Neural cell (in vitro differentiated cells): ENCODE data around the gene USP30. TPM values are rescaled to one million over a fixed set of nuclear protein-coding genes. Genes with fewer than 3 reads are reported as not detected.
"Not testable (repeated sequence)": the region's sequence is repeated elsewhere in the genome, so short reads cannot be mapped to it uniquely, and the experiment has no call there.

Experiments
- H2AFZ ChIP-seq: fragments of 200-600, 300-800 bp; sonication (generic), shearing (Covaris generic); 2 replicates; pipeline ENCODE4 v1.6.0; 2014; ENCODE audit warnings: low read depth, mild to moderate bottlenecking, antibody characterized with exemption, low read length, moderate library complexity
- H3F3A ChIP-seq: fragments of 200-600 bp; shearing (Covaris generic); 2 replicates; pipeline ENCODE4 v1.6.1; 2016; ENCODE audit warnings: mild to moderate bottlenecking, moderate library complexity, mixed read lengths, antibody characterized with exemption, low read length; ENCODE audit not compliant: insufficient read depth, poor library complexity, severe bottlenecking
- H3K27ac ChIP-seq: fragments of 200-600, 300-800 bp; sonication (generic), shearing (Covaris generic); 2 replicates; pipeline ENCODE4 v1.5.1; 2014; ENCODE audit warnings: mild to moderate bottlenecking, low read length, moderate library complexity
- H3K27me3 ChIP-seq: fragments of 300-800, 200-600 bp; sonication (generic), shearing (Covaris generic); 2 replicates; pipeline ENCODE4 v1.6.0; 2014; ENCODE audit warnings: mild to moderate bottlenecking, low read depth, low read length, moderate library complexity; ENCODE audit not compliant: insufficient read depth
- H3K36me3 ChIP-seq: fragments of 300-800, 200-600 bp; sonication (generic), shearing (Covaris generic); 2 replicates; pipeline ENCODE4 v1.5.1; 2014; ENCODE audit warnings: mild to moderate bottlenecking, antibody characterized with exemption, low read length, moderate library complexity; ENCODE audit not compliant: insufficient read depth
- H3K4me2 ChIP-seq: fragments of 300-800, 200-600 bp; sonication (generic), shearing (Covaris generic); 2 replicates; pipeline ENCODE4 v1.6.0; 2014; ENCODE audit warnings: mild to moderate bottlenecking, low read length
- H3K4me3 ChIP-seq: fragments of 300-800, 200-600 bp; sonication (generic), shearing (Covaris generic); 2 replicates; pipeline ENCODE4 v1.5.1; 2014; ENCODE audit warnings: mild to moderate bottlenecking, low read length, moderate library complexity
- H3K79me2 ChIP-seq: fragments of 200-600 bp; shearing (Covaris generic); replicated peaks from 2 replicates; pipeline ENCODE4 v1.6.0; 2014; ENCODE audit warnings: mild to moderate bottlenecking, low read length, moderate library complexity; ENCODE audit not compliant: insufficient read depth
- H3K9ac ChIP-seq: fragments of 300-800, 200-600 bp; sonication (generic), shearing (Covaris generic); 2 replicates; pipeline ENCODE4 v1.6.1; 2016; ENCODE audit warnings: mild to moderate bottlenecking, low read length, mixed read lengths
- H3K9me2 ChIP-seq: fragments of 200-600 bp; shearing (Covaris generic); 2 replicates; pipeline ENCODE4 v1.6.1; 2016; ENCODE audit warnings: mild to moderate bottlenecking, low read length, mixed read lengths; ENCODE audit not compliant: insufficient read depth
- H3K9me3 ChIP-seq: fragments of 200-600, 300-800 bp; sonication (generic), shearing (Covaris generic); 2 replicates; pipeline ENCODE4 v1.6.1; 2016; ENCODE audit warnings: mild to moderate bottlenecking, mixed run types, low read length, moderate library complexity, mixed read lengths
- H4K20me1 ChIP-seq: fragments of 200-600 bp; shearing (Covaris generic); 2 replicates; pipeline ENCODE4 v1.6.1; 2016; ENCODE audit warnings: mild to moderate bottlenecking, mixed run types; ENCODE audit not compliant: insufficient read depth
- EP300 ChIP-seq: fragments of 450-650 bp; conservative IDR thresholded peaks from 2 replicates; pipeline ENCODE4 v1.6.1; 2014; ENCODE audit warnings: antibody characterized with exemption, mild to moderate bottlenecking, moderate library complexity; ENCODE audit not compliant: poor library complexity, severe bottlenecking
- EZH2 ChIP-seq: fragments of 200-600, 300-800 bp; shearing (Covaris generic), sonication (generic); IDR thresholded peaks from 2 replicates; pipeline ENCODE4 v1.6.1; 2014; ENCODE audit warnings: antibody characterized with exemption, low read length, borderline replicate concordance, mild to moderate bottlenecking; ENCODE audit not compliant: insufficient read depth, poor library complexity, severe bottlenecking
- MXI1 ChIP-seq: fragments of 450-650 bp; conservative IDR thresholded peaks from 2 replicates; pipeline ENCODE4 v1.6.1; 2014; ENCODE audit warnings: antibody characterized with exemption, mild to moderate bottlenecking; ENCODE audit not compliant: poor library complexity, severe bottlenecking
- POLR2AphosphoS5 ChIP-seq: IDR thresholded peaks from 2 replicates; pipeline ENCODE4 v1.6.1; 2012
- RAD21 ChIP-seq: fragments of 450-650 bp; conservative IDR thresholded peaks from 2 replicates; pipeline ENCODE4 v1.6.1; 2014; ENCODE audit warnings: antibody characterized with exemption, mild to moderate bottlenecking, moderate library complexity
- SMC3 ChIP-seq: fragments of 450-650 bp; conservative IDR thresholded peaks from 2 replicates; pipeline ENCODE4 v1.6.1; 2014; ENCODE audit warnings: antibody characterized with exemption, mild to moderate bottlenecking, moderate library complexity; ENCODE audit not compliant: poor library complexity
- TAF1 ChIP-seq: IDR thresholded peaks from 2 replicates; pipeline ENCODE4 v1.6.1; 2012; ENCODE audit warnings: low read depth
- polyA plus RNA-seq: library from polyadenylated mRNA; depleted of rRNA; stranded (reverse); fragments of >200 nt; gene quantifications from 2 replicates; pipeline ENCODE4 v1.2.3, GENCODE V29; 2014
- TF ChIP-seq, protein P1 (sequence below): IDR thresholded peaks from 2 replicates; pipeline ENCODE4 v1.6.1; 2012; ENCODE audit warnings: borderline replicate concordance
- TF ChIP-seq, protein P2 (sequence below): fragments of 450-650 bp; IDR thresholded peaks from 2 replicates; pipeline ENCODE4 v1.5.1; 2014; ENCODE audit warnings: antibody characterized with exemption, mild to moderate bottlenecking, moderate library complexity; ENCODE audit not compliant: poor library complexity, severe bottlenecking

Gene USP30
- polyA plus RNA-seq, 1 donor from 2014 or later = 37.2 TPM

DNA sequence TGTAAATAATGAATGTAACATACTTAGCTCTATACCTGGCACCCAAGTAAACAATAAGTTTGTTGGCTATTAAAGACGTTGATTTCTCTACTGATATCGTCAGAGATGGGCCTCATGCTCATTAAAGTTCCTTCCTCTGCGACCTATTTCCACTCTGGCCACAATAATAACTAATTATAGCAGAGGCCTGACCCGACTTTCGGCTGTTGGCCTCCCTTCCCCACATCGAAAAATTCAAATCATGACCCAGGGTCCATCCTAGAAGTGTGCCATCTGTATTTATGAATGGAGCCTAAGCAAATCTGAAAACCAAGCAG lies 321 bp upstream of the USP30 start:
- Histone ChIP-seq H3F3A (no peaks in the 10 kb centered on the region), H2AFZ (peak overlapping the region; percentile 98), H3K4me3 (peak overlapping the region; percentile 99), H3K9me3 (no peaks in the 10 kb centered on the region), H3K36me3 (no peaks in the 10 kb centered on the region), H3K27ac (peak overlapping the region; percentile 81), H3K9ac (peak overlapping the region; percentile 96), H3K79me2 (peaks cover 22% of the 10 kb centered on the region), H4K20me1 (no peaks in the 10 kb centered on the region), H3K9me2 (no peaks in the 10 kb centered on the region), H3K27me3 (no peaks in the 10 kb centered on the region), H3K4me2 (peak overlapping the region; percentile 95)
- no peak for TF ChIP-seq MXI1
- TF ChIP-seq TAF1 = no peak
- TF ChIP-seq RAD21 = no peak
- TF ChIP-seq, protein P1, sequence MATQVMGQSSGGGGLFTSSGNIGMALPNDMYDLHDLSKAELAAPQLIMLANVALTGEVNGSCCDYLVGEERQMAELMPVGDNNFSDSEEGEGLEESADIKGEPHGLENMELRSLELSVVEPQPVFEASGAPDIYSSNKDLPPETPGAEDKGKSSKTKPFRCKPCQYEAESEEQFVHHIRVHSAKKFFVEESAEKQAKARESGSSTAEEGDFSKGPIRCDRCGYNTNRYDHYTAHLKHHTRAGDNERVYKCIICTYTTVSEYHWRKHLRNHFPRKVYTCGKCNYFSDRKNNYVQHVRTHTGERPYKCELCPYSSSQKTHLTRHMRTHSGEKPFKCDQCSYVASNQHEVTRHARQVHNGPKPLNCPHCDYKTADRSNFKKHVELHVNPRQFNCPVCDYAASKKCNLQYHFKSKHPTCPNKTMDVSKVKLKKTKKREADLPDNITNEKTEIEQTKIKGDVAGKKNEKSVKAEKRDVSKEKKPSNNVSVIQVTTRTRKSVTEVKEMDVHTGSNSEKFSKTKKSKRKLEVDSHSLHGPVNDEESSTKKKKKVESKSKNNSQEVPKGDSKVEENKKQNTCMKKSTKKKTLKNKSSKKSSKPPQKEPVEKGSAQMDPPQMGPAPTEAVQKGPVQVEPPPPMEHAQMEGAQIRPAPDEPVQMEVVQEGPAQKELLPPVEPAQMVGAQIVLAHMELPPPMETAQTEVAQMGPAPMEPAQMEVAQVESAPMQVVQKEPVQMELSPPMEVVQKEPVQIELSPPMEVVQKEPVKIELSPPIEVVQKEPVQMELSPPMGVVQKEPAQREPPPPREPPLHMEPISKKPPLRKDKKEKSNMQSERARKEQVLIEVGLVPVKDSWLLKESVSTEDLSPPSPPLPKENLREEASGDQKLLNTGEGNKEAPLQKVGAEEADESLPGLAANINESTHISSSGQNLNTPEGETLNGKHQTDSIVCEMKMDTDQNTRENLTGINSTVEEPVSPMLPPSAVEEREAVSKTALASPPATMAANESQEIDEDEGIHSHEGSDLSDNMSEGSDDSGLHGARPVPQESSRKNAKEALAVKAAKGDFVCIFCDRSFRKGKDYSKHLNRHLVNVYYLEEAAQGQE = no peak
- TF ChIP-seq EZH2 = no peak
- TF ChIP-seq POLR2AphosphoS5 = no peak
- no peak for TF ChIP-seq SMC3
- TF ChIP-seq, protein P2, sequence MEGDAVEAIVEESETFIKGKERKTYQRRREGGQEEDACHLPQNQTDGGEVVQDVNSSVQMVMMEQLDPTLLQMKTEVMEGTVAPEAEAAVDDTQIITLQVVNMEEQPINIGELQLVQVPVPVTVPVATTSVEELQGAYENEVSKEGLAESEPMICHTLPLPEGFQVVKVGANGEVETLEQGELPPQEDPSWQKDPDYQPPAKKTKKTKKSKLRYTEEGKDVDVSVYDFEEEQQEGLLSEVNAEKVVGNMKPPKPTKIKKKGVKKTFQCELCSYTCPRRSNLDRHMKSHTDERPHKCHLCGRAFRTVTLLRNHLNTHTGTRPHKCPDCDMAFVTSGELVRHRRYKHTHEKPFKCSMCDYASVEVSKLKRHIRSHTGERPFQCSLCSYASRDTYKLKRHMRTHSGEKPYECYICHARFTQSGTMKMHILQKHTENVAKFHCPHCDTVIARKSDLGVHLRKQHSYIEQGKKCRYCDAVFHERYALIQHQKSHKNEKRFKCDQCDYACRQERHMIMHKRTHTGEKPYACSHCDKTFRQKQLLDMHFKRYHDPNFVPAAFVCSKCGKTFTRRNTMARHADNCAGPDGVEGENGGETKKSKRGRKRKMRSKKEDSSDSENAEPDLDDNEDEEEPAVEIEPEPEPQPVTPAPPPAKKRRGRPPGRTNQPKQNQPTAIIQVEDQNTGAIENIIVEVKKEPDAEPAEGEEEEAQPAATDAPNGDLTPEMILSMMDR = no peak
- no peak for TF ChIP-seq EP300

DNA sequence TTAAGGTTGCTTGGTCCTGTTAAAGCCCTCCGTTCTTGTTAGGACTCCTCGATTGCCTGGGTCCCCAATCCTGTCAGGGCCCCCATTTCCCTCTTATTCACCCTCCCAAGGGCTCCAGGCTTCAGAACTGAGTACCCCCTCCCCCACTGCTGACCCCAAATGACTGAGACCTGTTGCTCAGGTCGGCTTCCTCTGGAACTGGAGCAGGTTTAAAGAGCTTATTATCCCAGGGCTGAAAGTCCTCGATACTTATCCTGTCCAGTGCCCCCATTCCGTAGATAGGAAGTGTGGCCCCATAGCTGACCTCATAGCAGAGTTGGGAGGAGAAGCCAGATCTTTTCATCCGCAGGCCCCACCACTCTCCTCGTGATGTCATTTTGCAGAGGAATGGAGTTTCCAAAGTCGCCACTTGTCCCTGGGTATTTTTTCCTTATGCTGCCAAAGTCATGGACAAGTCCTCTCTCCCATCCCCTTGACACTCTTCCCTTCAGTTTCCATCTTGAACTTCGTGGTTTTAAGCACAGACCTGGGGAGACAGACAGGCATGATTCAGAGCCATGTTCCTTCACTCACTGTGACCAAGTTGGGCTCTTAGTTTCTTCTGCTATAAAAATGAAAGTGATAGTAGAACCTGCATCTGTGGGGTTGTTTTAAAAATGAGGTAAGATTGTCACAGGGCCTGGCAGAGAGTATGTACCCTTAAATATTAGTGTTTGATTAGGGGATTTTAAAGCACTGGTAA lies 1.2 kb downstream of the USP30 start:
- Histone ChIP-seq H3K9me2 (no peaks in the 10 kb centered on the region), H3K27ac (peak overlapping the region; percentile 81), H3K27me3 (no peaks in the 10 kb centered on the region), H3K9ac (peak overlapping the region; percentile 96), H3K4me2 (peak overlapping the region; percentile 82), H3F3A (no peaks in the 10 kb centered on the region), H3K36me3 (no peaks in the 10 kb centered on the region), H3K9me3 (no peaks in the 10 kb centered on the region), H3K4me3 (peak overlapping the region; percentile 99), H3K79me2 (peaks cover 22% of the 10 kb centered on the region), H2AFZ (peak overlapping the region; percentile 98), H4K20me1 (no peaks in the 10 kb centered on the region)
- TF ChIP-seq POLR2AphosphoS5 (no peak), SMC3 (no peak), EZH2 (no peak), EP300 (no peak), RAD21 (no peak), MXI1 (no peak), TAF1 (no peak)
- TF ChIP-seq, protein P1 = no peak
- TF ChIP-seq, protein P2 = no peak

DNA sequence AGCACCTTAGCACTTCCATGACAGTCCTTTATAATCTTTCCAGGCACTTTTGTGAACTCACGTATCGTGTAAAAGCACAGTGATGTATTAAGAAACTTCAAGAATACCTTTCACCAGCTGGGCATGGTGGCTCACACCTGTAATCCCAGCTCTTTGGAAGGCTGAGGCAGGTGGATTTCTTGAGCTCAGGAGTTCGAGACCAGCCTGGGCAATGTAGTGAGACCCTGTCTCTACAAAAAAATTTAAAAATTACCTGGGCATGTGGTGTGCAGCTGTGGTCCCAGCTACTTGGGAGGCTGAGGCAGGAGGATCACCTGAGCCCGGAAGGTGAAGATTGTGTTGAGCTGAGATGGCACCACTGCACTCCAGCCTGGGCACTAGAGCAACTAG lies 1.7 kb downstream of the USP30 start:
- H4K20me1 ChIP-seq, H3K9me2 ChIP-seq, H2AFZ ChIP-seq, H3K4me2 ChIP-seq, H3K27me3 ChIP-seq, H3K9me3 ChIP-seq, H3K36me3 ChIP-seq, H3K9ac ChIP-seq, H3F3A ChIP-seq, H3K27ac ChIP-seq: not testable (repeated sequence)
- Histone ChIP-seq H3K79me2 (peaks cover 22% of the 10 kb centered on the region), H3K4me3 (peak overlapping the region; percentile 99)
